Activated CD8-positive, alpha-beta T cell treated with anti-CD3 and anti-CD28 coated beads for 36 hours (primary cell): Measurements from ENCODE around the gene ZFR. TPM values are rescaled to one million over a fixed set of nuclear protein-coding genes. Genes with fewer than 3 reads are reported as not detected.

Experiments
- ATAC-seq: fragments of 200-7000 bp; cut with Tn5 transposase; one replicate; pipeline ENCODE4 v1.10.0; 2021; ENCODE audit warnings: mild to moderate bottlenecking, moderate library complexity
- CTCF ChIA-PET: fragments of 350-600 bp; sonication (Branson Sonifier 250); formaldehyde crosslinking; loops from one replicate; lab custom pipeline; 2021; ENCODE audit warnings: antibody characterized with exemption; lab: Charles Lee
- POLR2A ChIA-PET: fragments of 350-600 bp; sonication (Branson Sonifier 250); formaldehyde crosslinking; loops from one replicate; lab custom pipeline; 2021; ENCODE audit warnings: antibody characterized with exemption; lab: Charles Lee
- DNase-seq: peaks from one replicate; pipeline ENCODE4 v3.0.0-alpha.2; 2020
- H3K27ac Mint-ChIP-seq: one replicate; pipeline ENCODE4 v1.8.0; 2021; ENCODE audit warnings: mild to moderate bottlenecking, mixed read lengths
- H3K27me3 Mint-ChIP-seq: one replicate; pipeline ENCODE4 v1.8.0; 2021; ENCODE audit warnings: mixed read lengths
- H3K36me3 Mint-ChIP-seq: one replicate; pipeline ENCODE4 v1.8.0; 2021; ENCODE audit warnings: low read depth, mixed read lengths
- H3K4me1 Mint-ChIP-seq: one replicate; pipeline ENCODE4 v1.8.0; 2021; ENCODE audit warnings: low read depth, mixed read lengths
- H3K4me3 Mint-ChIP-seq: one replicate; pipeline ENCODE4 v1.8.0; 2021; ENCODE audit warnings: mild to moderate bottlenecking, moderate library complexity, mixed read lengths
- H3K9me3 Mint-ChIP-seq: one replicate; pipeline ENCODE4 v1.8.0; 2021; ENCODE audit warnings: mixed read lengths
- intact Hi-C: fragments of 100-400 bp; cut with micrococcal nuclease; formaldehyde crosslinking; loops from one replicate; pipeline ENCODE4 v1.10.0; 2022
- microRNA-seq: library from miRNA; unstranded; fragments of <30 nt; microRNA quantifications from one replicate; pipeline ENCODE4 v1.2.0, GENCODE V29; 2022; ENCODE audit warnings: borderline microRNAs expressed, borderline replicate concordance
- total RNA-seq, 2 experiments: library from RNA; stranded (reverse); gene quantifications; one replicate each; pipeline ENCODE4 v1.2.3, GENCODE V29; 2021
- TF ChIP-seq, protein P1 (sequence below): fragments of 200-600 bp; IDR thresholded peaks from one replicate; pipeline ENCODE4 v1.8.0; 2022; ENCODE audit warnings: antibody characterized with exemption, mild to moderate bottlenecking

Gene ZFR
- total RNA-seq, 2 experiments from 2014 or later: 56.8 to 59.2 TPM

DNA sequence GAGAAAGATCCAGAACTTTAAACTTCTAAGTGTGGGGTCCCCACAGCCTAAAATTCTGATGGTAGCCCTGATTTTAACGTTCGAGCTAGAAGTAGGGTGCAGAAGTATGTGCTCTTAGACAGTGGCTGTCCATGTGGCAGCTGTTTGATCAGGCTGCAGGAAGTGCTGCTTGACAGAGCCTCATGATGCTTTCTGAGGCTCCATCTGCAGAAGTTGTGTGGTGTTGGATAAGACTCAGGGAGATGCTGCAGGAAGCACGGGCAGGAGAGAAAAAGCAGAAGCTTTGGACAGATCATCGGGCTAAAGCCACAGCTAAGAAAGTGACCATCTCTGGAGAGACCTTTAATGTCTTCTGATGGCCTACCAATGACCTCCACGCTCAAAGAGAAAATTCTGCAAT, 139.9 kb downstream of the ZFR start:
- H3K4me1 Mint-ChIP-seq: peaks cover 60% of the 10 kb centered on the region
- ATAC-seq (no peak), DNase-seq (no peak)
- H3K36me3 Mint-ChIP-seq: peaks cover 11% of the 10 kb centered on the region
- no peak overlapping the region for H3K4me3 Mint-ChIP-seq
- POLR2A ChIA-PET: interaction anchor here (1.1 kb wide), 1 partner anchor 9 kb away, joined by 3 read pairs; no protein-coding TSS in a partner anchor
- H3K27ac Mint-ChIP-seq: peak overlapping the region; percentile 0
- H3K9me3 Mint-ChIP-seq: no peaks in the 10 kb centered on the region
- intact Hi-C loops: no loop called here
- CTCF ChIA-PET: no interaction called here
- no peaks in the 10 kb centered on the region for H3K27me3 Mint-ChIP-seq
- TF ChIP-seq, protein P1, sequence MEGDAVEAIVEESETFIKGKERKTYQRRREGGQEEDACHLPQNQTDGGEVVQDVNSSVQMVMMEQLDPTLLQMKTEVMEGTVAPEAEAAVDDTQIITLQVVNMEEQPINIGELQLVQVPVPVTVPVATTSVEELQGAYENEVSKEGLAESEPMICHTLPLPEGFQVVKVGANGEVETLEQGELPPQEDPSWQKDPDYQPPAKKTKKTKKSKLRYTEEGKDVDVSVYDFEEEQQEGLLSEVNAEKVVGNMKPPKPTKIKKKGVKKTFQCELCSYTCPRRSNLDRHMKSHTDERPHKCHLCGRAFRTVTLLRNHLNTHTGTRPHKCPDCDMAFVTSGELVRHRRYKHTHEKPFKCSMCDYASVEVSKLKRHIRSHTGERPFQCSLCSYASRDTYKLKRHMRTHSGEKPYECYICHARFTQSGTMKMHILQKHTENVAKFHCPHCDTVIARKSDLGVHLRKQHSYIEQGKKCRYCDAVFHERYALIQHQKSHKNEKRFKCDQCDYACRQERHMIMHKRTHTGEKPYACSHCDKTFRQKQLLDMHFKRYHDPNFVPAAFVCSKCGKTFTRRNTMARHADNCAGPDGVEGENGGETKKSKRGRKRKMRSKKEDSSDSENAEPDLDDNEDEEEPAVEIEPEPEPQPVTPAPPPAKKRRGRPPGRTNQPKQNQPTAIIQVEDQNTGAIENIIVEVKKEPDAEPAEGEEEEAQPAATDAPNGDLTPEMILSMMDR: no peak

Small RNAs within 50 kb of the gene (microRNA-seq; reads per million reads assigned to microRNA genes)
- 8.2 reads per million, percentile 28 among the genes with 10 or more reads in this experiment for gene MIR579

Other genes starting within 250 kb of the ZFR start
- gene MTMR12, start 131.8 kb downstream of the ZFR start, total RNA-seq: 10 to 100 TPM; 19.7 to 19.9 TPM
- 100 to 1,000 TPM; 403 to 431 TPM for gene SUB1, start 140.8 kb upstream of the ZFR start, total RNA-seq